ENCODE results near the gene TRPM8. TPM values are rescaled to one million over a fixed set of nuclear protein-coding genes. Genes with fewer than 3 reads are reported as not detected.

The TRPM8 gene
- total RNA-seq, 1 donor from 2014 or later: 0.41 TPM

DNA sequence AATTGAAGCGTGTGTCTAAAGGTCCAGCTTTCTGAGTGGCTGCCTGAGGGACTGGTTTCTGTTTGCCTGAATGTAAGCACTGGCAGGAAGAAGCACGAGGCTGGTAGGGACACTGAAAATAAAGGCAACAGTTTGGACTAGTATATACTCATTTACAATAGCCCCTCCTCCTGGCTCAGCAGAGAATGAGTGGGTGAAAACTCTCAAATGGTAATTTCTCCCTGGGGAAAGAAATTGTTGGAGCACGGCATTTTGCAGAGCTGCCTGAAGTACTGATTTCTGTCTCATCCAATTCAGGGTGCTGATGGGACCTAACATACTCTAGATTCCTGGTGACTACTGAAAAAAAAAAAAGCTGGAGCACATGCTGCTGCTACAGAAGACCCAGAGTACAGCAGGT is 116.0 kb downstream of the TRPM8 start:
- FAIRE-seq (no peak), DNase-seq (ENCODE audit: low spot score in 2 of 2) (no peak)

DNA sequence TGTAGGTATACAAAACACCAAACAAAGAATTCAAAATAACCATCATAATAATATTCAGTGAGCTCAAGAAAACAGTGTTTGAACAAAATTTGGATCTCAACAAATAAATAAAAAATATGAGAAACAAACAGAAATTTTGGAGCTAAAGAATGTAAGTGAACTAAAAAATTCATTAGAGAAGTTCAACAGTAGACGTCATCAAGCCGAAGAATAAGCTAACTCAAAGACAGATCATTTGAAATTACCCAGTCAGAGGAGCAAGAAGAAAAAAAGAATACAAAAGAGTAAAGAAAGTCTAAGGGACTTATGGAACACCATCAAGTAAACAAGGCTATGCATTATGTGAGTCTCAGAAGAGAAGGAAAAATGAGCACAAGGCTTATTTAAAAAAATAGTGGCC is 116.7 kb downstream of the TRPM8 start:
- no peak for DNase-seq (ENCODE audit: low spot score in 2 of 2)
- no peak for FAIRE-seq

DNA sequence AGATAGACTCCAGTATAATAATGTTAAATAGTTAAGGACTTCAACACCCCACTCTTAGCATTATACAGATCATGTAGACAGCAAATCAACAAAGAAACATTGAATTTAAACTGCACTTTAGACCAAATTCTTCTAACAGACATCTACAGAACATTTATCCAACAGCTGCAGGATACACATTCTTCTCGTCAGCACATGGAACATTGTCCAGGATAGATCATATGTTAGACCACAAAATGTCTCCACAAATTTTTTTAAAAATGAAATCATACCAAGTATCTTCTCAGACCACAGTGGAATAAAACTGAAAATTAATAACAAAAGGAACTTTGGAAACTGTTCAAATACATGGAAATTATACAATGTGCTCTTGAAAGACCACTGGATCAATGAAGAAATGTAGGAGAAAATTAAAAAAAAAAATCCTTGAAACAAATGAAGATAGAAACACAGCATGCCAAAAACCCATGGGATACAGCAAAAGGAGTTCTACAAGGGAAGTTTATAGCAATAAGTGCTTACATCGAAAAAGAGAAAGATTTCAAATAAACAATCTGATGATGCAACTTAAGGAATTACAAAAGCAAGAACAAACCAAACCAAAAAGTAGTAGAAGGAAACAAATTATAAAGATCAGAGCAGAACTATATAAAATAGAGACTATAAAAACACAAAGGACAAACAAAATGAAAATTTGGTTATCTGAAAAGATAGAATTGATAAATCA is 121.1 kb downstream of the TRPM8 start:
- no peak for DNase-seq (ENCODE audit: low spot score in 2 of 2)
- no peak for FAIRE-seq

DNA sequence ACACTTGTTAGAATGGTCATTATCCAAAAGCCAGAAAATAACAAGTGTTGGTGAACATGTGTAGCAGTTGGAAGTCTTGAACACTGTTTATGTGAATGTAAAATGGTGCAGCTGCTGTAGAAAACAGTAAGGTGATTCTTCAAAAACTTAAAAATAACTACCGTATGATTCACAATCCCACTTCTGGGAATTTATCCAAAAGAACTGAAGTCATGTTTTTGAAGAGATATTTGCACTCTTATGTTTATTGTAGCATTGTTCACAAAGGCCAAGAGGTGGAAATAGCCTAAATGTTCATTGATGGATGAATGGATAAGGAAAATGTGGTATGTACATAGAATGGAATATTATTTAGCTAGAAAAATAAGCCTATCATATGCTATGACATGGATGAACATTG is 127.0 kb downstream of the TRPM8 start:
- FAIRE-seq (no peak), DNase-seq (ENCODE audit: low spot score in 2 of 2) (no peak)

DNA sequence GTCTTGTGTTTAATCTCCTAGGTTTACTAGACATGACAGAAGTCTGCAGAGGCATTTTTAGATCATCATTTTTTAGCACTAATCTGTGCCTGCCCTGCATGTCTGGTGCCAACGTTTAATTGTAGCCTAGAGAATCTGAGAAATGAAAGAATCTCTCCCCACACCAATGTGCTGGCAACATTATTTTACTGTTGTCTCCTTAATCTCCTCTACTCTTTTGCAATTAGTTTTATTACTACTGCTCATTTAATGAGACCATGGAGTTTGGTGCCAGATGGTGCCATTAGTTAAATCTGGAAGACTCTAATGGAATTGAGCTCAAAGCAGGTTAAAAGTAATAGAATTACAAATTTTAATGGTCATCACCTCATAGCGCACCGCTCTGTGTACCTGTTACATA is 129.3 kb downstream of the TRPM8 start:
- FAIRE-seq (no peak), DNase-seq (ENCODE audit: low spot score in 2 of 2) (no peak)

DNA sequence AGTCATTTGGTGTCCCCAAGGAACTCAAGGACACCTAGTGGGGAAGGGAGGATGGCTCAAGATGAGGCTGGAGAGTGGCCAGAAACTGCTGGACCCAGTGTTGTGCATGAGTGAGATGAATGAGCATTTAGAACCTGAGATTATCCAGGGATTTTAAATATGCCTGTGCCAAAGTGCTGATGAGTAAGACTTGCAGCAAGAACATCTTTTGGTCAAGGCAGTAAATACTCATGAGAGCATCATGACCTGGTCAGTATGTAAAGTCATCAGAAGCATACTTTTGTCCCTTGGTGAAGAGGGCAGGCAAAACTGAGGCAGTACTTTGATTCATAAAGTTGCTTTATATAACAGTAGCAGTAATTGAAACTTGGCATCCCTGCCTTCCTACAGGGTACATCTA is 130.2 kb downstream of the TRPM8 start:
- DNase-seq (ENCODE audit: low spot score in 2 of 2) (no peak), FAIRE-seq (no peak)

DNA sequence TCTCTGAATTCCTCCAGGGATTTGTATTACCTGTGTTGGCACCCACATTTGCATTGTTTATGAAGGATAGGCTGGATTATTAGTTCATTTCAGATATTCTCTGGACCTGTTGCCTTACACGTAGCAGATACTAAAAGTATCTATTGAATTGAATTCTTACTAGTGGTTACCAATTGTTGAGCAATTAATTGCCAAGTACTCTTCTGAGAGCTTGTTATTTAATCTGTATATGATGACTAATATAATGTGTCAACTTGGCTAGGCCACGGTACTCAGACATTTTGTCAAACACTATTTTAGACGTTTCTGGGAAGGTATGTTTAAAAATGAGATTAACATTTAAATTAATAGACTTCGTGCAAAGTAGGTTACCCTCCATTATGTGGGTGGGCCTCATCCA is 130.9 kb downstream of the TRPM8 start:
- FAIRE-seq: no peak

DNA sequence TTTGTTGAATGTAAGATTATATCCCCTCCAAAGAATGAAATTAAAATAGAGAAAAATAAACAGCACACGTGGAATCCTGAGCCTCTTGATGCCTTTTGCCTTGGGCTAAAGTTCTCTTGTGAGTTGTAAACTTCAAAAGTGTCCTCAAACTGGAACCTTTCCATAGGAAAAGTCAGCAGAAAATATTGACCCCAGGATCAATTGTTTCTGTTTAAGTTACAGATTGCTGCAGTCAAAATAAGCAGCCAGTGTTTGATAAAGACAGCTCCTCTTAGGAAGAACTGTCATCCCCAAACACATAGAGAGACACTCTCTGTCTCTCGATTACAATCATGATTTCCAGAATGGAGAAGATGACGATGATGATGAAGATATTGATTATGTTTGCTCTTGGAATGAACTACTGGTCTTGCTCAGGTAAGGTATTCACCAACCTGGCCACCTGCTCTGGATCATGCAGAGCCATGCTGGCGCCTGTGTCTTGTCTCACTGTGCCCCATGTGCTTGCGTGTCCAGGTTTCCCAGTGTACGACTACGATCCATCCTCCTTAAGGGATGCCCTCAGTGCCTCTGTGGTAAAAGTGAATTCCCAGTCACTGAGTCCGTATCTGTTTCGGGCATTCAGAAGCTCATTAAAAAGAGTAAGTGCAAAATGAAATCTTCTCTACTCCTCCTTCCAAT is 133.4 kb downstream of the TRPM8 start, which contains the start of gene SPP2:
TSS of gene SPP2 (plus strand) at position 248 of the 681 bp plus-strand sequence. CDS start at position 333, 85 bp downstream.
- FAIRE-seq: no peak

More for the DNA sequence above, 130.9 kb downstream of the TRPM8 start:
- no peak for DNase-seq (ENCODE audit: low spot score in 2 of 2)

DNA sequence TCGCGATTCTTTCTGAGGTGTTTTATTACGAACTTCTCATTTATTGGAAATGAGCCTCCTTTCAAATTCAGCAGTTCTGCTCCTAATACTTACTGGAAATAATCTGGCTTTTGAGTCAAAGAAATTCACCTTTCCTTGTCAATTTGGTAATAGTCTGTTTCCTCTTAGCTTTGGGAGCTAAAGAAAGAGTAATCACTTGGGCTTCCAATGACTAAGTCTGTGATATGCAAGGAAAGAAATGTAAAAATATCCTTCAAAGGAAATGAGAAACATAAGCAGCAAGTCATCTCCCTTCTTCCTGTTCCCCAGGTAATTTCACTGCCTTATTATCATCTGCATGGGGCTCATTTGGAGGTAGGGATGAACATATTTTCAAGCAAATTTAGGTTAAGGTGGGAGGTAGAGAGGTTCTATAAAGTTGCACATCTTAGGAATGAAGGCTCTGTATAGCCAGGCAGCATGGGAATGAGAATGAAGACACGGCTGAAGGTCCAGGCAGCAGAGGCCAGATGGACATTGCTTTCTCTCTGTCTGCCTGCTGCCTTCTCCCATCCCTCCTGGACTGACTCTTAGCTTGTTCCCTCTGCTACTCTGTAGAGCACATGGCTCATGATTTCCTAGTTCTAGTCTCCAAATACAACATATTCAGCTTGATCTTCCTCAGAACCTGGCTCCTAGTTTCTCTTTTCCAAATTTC is 134.3 kb downstream of the TRPM8 start:
- DNase-seq (ENCODE audit: low spot score in 2 of 2) (no peak), FAIRE-seq (no peak)

More for the DNA sequence above, 133.4 kb downstream of the TRPM8 start, which contains the start of gene SPP2:
- no peak for DNase-seq (ENCODE audit: low spot score in 2 of 2)

DNA sequence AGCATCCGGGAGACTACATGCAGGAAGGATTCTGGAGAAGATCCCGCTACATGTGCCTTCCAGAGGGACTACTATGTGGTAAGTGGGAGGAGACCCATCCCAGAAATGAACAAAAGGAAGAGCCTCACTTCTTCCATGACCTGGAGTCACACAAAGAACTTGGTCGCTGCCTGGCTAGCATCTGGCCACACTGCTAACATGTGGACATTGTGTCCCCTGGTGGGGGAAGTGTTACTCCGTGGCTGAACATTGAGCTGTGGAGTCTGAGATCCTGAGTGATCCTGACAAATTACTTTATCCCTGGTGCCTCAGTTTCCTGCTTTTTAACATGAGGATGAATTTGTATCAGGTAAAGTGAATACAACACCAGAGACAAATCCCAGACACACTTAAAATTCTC is 141.7 kb downstream of the TRPM8 start:
- DNase-seq (ENCODE audit: low spot score in 2 of 2): no peak
- FAIRE-seq: no peak

DNA sequence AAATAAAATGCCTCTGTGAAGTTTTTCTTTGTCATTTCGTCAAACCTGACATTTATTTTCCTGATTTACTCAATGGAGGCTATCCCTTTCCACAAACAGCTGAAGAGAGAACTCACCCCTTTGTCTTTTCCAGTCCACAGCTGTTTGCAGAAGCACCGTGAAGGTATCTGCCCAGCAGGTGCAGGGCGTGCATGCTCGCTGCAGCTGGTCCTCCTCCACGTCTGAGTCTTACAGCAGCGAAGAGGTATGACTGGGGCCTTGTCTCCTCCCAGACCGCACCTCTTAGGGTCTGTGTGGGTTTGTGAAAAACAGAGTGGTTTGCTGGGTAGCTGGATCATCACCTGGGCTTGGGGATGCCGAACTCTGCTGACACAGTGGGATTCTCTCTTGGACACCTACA is 143.1 kb downstream of the TRPM8 start:
- FAIRE-seq (no peak), DNase-seq (ENCODE audit: low spot score in 2 of 2) (no peak)

DNA sequence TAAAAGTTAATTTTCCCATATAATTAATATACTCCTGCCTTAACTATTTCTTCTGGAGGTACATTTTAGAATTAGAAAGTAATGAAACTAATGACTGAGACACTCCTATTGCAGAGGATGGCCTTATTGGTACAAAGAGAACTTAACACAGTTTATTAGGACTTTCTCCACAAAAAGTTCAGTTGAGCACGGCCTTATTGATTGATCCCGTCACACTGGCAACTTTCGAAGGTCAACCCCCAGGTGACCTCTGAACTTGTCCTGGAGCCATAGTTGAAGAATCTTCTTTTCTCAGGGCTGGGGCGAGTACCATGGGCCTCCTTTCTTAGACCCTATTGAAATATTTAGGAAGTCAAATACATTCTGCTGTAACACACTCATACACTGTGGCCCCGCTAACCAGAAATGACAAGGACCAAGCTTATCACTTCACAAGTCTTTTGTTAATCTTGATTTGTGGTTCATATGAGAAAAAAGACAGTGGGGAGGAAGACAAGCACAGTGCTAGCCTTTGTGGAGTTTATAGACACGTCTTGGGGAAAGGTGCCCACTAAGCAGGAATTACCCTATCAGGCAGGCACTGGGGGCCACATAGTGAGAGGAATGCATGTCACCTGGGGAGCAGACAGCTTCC is 144.6 kb downstream of the TRPM8 start:
- no peak for DNase-seq (ENCODE audit: low spot score in 2 of 2)
- FAIRE-seq: no peak

DNA sequence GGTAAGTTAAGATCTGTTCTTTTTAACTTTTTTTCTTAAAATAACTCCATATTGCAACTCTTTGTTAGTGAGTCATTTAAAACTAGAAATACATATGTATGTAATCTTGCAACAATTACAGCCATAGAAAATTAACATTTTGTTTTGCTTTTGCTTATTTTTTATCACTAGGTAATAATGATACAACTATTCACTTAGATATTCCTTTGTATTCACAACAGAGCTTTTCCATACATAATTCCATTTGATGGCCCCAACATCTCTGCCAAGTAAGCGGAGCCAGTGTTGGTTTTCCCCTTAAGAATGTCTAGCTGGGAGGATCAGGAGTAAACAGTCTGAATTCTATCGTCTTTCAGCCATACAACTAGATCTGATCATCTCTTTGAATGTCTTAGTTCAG is 149.4 kb downstream of the TRPM8 start:
- no peak for DNase-seq (ENCODE audit: low spot score in 2 of 2)
- FAIRE-seq: no peak

Other genes starting within 250 kb of the TRPM8 start
- not detected for gene UGT1A9, start 245.5 kb upstream of the TRPM8 start, total RNA-seq
- gene UGT1A7, start 235.5 kb upstream of the TRPM8 start, total RNA-seq: not detected
- gene UGT1A6, start 224.5 kb upstream of the TRPM8 start, total RNA-seq: not detected
- not detected for gene UGT1A5, start 204.5 kb upstream of the TRPM8 start, total RNA-seq
- gene UGT1A4, start 198.6 kb upstream of the TRPM8 start, total RNA-seq: not detected
- not detected for gene UGT1A3, start 188.3 kb upstream of the TRPM8 start, total RNA-seq
- gene UGT1A1, start 157.1 kb upstream of the TRPM8 start, total RNA-seq: not detected
- not detected for gene MROH2A, start 139.0 kb upstream of the TRPM8 start, total RNA-seq
- 2.0 TPM for gene HJURP, start 62.8 kb upstream of the TRPM8 start, total RNA-seq
- not detected for gene SPP2, start 133.3 kb downstream of the TRPM8 start, total RNA-seq